Uterus (tissue), 4 donors: ENCODE measurements around the gene ATP10A. TPM values are rescaled to one million over a fixed set of nuclear protein-coding genes. Genes with fewer than 3 reads are reported as not detected.

Experiments used
- DNase-seq, 2 donors: peaks; one replicate each; pipeline ENCODE4 v3.0.0-alpha.2; 2019 to 2020
- H3K27ac ChIP-seq, 2 donors: fragments of 200-600 bp; sonication (generic); 1 replicate in 1 of 2; 2 replicates in 1 of 2; pipeline ENCODE4 v1.5.1; 2016 to 2018
- H3K27me3 ChIP-seq, 2 donors: fragments of 200-600 bp; sonication (generic); one replicate each; pipeline ENCODE4 v1.5.1; 2018 to 2019; ENCODE audit warnings: control low read depth in 1 of 2
- H3K36me3 ChIP-seq, 2 donors: fragments of 200-600 bp; sonication (generic); one replicate each; pipeline ENCODE4 v1.5.1; 2019; ENCODE audit warnings: control low read depth in 1 of 2
- H3K4me1 ChIP-seq, 2 donors: fragments of 200-600 bp; sonication (generic); one replicate each; pipeline ENCODE4 v1.5.1; 2018 to 2019; ENCODE audit warnings: control low read depth in 1 of 2
- H3K4me3 ChIP-seq, 2 donors: fragments of 200-600 bp; sonication (generic); 1 replicate in 1 of 2; 2 replicates in 1 of 2; pipeline ENCODE4 v1.5.1; 2018 to 2019; ENCODE audit warnings: mild to moderate bottlenecking in 1 of 2
- H3K9me3 ChIP-seq, 2 donors: fragments of 200-600 bp; sonication (generic); one replicate each; pipeline ENCODE4 v1.5.1; 2019; ENCODE audit warnings: control low read depth in 1 of 2
- CTCF ChIP-seq, 4 experiments: fragments of 200-600 bp in 2 of 4; fragments of 450-650 bp in 2 of 4; sonication (generic) in 2 of 4; IDR thresholded peaks; one replicate each; pipeline ENCODE4 v1.5.1; 2016 to 2019; ENCODE audit warnings: antibody characterized with exemption in 4 of 4, mild to moderate bottlenecking in 2 of 4, moderate library complexity in 1 of 4
- POLR2A ChIP-seq, 2 donors: fragments of 450-650 bp; IDR thresholded peaks; one replicate each; pipeline ENCODE4 v1.6.1; 2016; ENCODE audit warnings: antibody characterized with exemption in 2 of 2, mild to moderate bottlenecking in 1 of 2, moderate library complexity in 1 of 2
- intact Hi-C: fragments of 100-400 bp; cut with DNase I; formaldehyde crosslinking; loops from one replicate; pipeline ENCODE4 v1.15.1; 2023; ENCODE audit warnings: low total_unique reads
- total RNA-seq, 4 donors: library from RNA; depleted of rRNA in 3 of 4; stranded (reverse); fragments of >200 nt in 3 of 4; gene quantifications; one replicate each; pipeline versions ENCODE4 v1.1.0 to v1.2.4, GENCODE V29; 2014 to 2023
- donor health status: DM: yes; HTN: yes; CAD: no.

The ATP10A gene
- total RNA-seq, 4 donors from 2014 or later = 0.29 to 3.8 (median 2.5) TPM

- Histone ChIP-seq H3K36me3 (no peaks in the 10 kb centered on the region), H3K4me1 (no peaks in the 10 kb centered on the region), H3K27me3 (no peaks in the 10 kb centered on the region), H3K27ac (no peak overlapping the region), H3K4me3 (no peak overlapping the region), H3K9me3 (no peaks in the 10 kb centered on the region)
- TF ChIP-seq CTCF (IDR thresholded peaks at IDR 0.05) = no peak
- no peak for TF ChIP-seq POLR2A (IDR thresholded peaks at IDR 0.05)
- intact Hi-C loops = loop anchor here (10.0 kb wide), 1 partner anchor 58 kb away; no protein-coding TSS in a partner anchor
- DNase-seq = no peak
Observed at GRCh38 chr15:25733036-25733855, 129.9 kb downstream of the ATP10A start.

- Histone ChIP-seq H3K27ac (no peak overlapping the region), H3K36me3 (no peaks in the 10 kb centered on the region)
Observed at GRCh38 chr15:25732191-25732590, 130.9 kb downstream of the ATP10A start.

GRCh38 chr15:25731411-25731810, 131.7 kb downstream of the ATP10A start:
- Histone ChIP-seq H3K36me3 (no peaks in the 10 kb centered on the region), H3K9me3 (no peaks in the 10 kb centered on the region), H3K4me1 (no peaks in the 10 kb centered on the region), H3K27me3 (no peaks in the 10 kb centered on the region), H3K27ac (no peak overlapping the region), H3K4me3 (no peak overlapping the region)
- TF ChIP-seq CTCF (IDR thresholded peaks at IDR 0.05) = no peak
- no peak for TF ChIP-seq POLR2A (IDR thresholded peaks at IDR 0.05)
- no peak for DNase-seq
- intact Hi-C loops = loop anchor here (10.0 kb wide), 1 partner anchor 57 kb away; no protein-coding TSS in a partner anchor

More at GRCh38 chr15:25732191-25732590, 130.9 kb downstream of the ATP10A start:
- Histone ChIP-seq H3K9me3 (no peaks in the 10 kb centered on the region), H3K27me3 (no peaks in the 10 kb centered on the region), H3K4me3 (no peak overlapping the region), H3K4me1 (no peaks in the 10 kb centered on the region)
- TF ChIP-seq CTCF (IDR thresholded peaks at IDR 0.05) (no peak), POLR2A (IDR thresholded peaks at IDR 0.05) (no peak)
- no peak for DNase-seq
- intact Hi-C loops = loop anchor here (10.0 kb wide), 1 partner anchor 57 kb away; no protein-coding TSS in a partner anchor

GRCh38 chr15:25730918-25731317, 132.2 kb downstream of the ATP10A start:
- H3K27me3 ChIP-seq = no peaks in the 10 kb centered on the region
- no peak overlapping the region for H3K27ac ChIP-seq
- no peak for TF ChIP-seq CTCF (IDR thresholded peaks at IDR 0.05)
- no peak for TF ChIP-seq POLR2A (IDR thresholded peaks at IDR 0.05)
- intact Hi-C loops = loop anchor here (10.0 kb wide), 1 partner anchor 56 kb away; no protein-coding TSS in a partner anchor
- no peaks in the 10 kb centered on the region for H3K36me3 ChIP-seq
- no peak for DNase-seq
- H3K4me3 ChIP-seq = no peak overlapping the region
- H3K4me1 ChIP-seq = no peaks in the 10 kb centered on the region
- H3K9me3 ChIP-seq = no peaks in the 10 kb centered on the region

GRCh38 chr15:25728816-25729215, 134.3 kb downstream of the ATP10A start:
- Histone ChIP-seq H3K4me1 (no peaks in the 10 kb centered on the region), H3K36me3 (no peaks in the 10 kb centered on the region), H3K4me3 (no peak overlapping the region), H3K9me3 (no peaks in the 10 kb centered on the region), H3K27ac (no peak overlapping the region), H3K27me3 (no peaks in the 10 kb centered on the region)
- intact Hi-C loops = no loop called here
- no peak for TF ChIP-seq POLR2A (IDR thresholded peaks at IDR 0.05)
- TF ChIP-seq CTCF (IDR thresholded peaks at IDR 0.05) = no peak
- no peak for DNase-seq
